WI38 (cell line): ENCODE data around the gene PPFIBP1.
"Not testable (repeated sequence)": the region's sequence is repeated elsewhere in the genome, so short reads cannot be mapped to it uniquely, and the experiment has no call there.

Experiments used
- H3K4me3 ChIP-seq: 2 replicates; pipeline ENCODE4 v1.5.1; 2011; ENCODE audit warnings: low read depth, mild to moderate bottlenecking, control low read depth, low read length
- CTCF ChIP-seq: IDR thresholded peaks from 2 replicates; pipeline ENCODE4 v1.5.1; 2012; ENCODE audit warnings: low read depth, mild to moderate bottlenecking, control low read depth, low read length

PPFIBP1 gene

GRCh38 chr12:27730097-27730588, 206.1 kb downstream of the PPFIBP1 start:
- no peak overlapping the region for H3K4me3 ChIP-seq
- TF ChIP-seq CTCF: no peak

- H3K4me3 ChIP-seq: no peak overlapping the region
- TF ChIP-seq CTCF: no peak
Measured at GRCh38 chr12:27732281-27732680, 208.3 kb downstream of the PPFIBP1 start.

- TF ChIP-seq CTCF: peak; percentile 72
Measured at GRCh38 chr12:27733052-27733656, 209.1 kb downstream of the PPFIBP1 start.

DNA sequence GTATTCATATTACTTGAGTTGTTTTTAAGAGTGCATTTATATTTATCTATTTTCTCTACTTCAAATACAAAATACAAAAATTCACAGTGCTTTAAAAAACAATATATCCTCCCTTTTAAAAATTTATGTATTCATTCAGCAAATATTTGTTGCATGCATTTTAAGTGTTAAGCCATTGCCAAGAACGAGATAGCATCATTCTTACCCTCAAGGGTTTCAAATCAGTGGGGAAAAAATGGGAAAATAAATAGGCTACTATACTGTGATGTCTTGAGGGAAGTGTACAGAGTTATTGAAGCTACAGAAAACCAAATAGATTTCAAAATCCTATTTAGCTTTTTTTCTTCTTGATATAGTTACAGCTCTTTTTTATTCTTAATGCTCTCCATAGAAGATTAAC, 209.8 kb downstream of the PPFIBP1 start:
- TF ChIP-seq CTCF: no peak
- H3K4me3 ChIP-seq: no peak overlapping the region

More at GRCh38 chr12:27733052-27733656, 209.1 kb downstream of the PPFIBP1 start:
- H3K4me3 ChIP-seq: no peak overlapping the region

DNA sequence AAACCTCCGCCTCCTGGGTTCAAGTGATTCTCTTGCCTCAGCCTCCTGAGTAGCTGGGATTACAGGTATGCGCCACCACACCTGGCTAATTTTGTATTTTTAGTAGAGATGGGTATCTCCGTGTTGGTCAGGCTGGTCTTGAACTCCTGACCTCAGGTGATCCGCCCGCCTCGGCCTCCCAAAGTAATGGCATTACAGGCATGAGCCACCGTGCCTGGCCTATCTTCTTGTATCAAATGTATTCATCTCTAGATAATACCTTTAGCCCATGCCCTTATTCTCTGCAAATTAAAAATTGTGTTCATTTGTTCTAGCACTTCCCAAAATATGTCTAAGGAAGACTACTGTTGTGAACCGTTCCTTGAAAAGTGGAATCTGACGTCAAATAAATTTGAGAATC, 210.3 kb downstream of the PPFIBP1 start:
- H3K4me3 ChIP-seq: not testable (repeated sequence)

DNA sequence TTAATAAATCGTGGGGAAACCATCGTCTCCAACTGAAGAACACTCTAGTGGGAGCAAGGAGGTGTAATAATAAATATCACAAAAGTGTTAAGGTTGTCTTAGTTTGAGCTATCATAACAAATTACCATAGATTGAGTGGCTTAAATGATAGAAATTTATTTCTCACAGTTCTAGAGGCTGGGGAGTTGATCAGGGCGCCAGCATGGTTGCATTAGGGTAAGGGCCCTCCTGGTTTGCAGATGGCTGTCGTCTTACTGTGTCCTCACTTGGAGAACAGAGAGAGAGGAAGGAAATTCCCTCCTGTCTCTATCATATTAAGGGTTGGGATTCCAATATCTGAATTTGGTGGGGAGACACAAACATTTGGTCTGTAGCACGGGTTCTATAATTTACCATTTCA, 219.6 kb downstream of the PPFIBP1 start:
- no peak for TF ChIP-seq CTCF
- no peak overlapping the region for H3K4me3 ChIP-seq
